Glomerular visceral epithelial cell (primary cell): Measurements from ENCODE around the gene SSBP1.
"Not testable (repeated sequence)": the region's sequence is repeated elsewhere in the genome, so short reads cannot be mapped to it uniquely, and the experiment has no call there.

Experiments used
- DNase-seq: peaks from one replicate; pipeline ENCODE4 v3.0.0-alpha.2; 2016; ENCODE audit errors: extremely low spot score

The SSBP1 gene

GRCh38 chr7:141709318-141709717 lies 28.8 kb upstream of the SSBP1 start:
- no peak for DNase-seq

GRCh38 chr7:141709749-141710148 lies 28.4 kb upstream of the SSBP1 start:
- DNase-seq, result no peak

GRCh38 chr7:141710301-141710700 lies 27.9 kb upstream of the SSBP1 start:
- no peak for DNase-seq

GRCh38 chr7:141712603-141713255 lies 25.4 kb upstream of the SSBP1 start:
- no peak for DNase-seq

- no peak for DNase-seq
These were observed 24.3 kb upstream of the SSBP1 start for GRCh38 chr7:141713890-141714289.

GRCh38 chr7:141714571-141714970 lies 23.6 kb upstream of the SSBP1 start:
- no peak for DNase-seq

GRCh38 chr7:141715018-141715417 lies 23.1 kb upstream of the SSBP1 start:
- no peak for DNase-seq

- DNase-seq, result no peak
These were observed 22.1 kb upstream of the SSBP1 start for GRCh38 chr7:141715794-141716689.

GRCh38 chr7:141717450-141717849 lies 20.7 kb upstream of the SSBP1 start:
- DNase-seq, result no peak

GRCh38 chr7:141722529-141722928 lies 15.6 kb upstream of the SSBP1 start:
- DNase-seq, result no peak

GRCh38 chr7:141729020-141729419 lies 9.1 kb upstream of the SSBP1 start:
- no peak for DNase-seq

- DNase-seq, result no peak
These were observed 6.5 kb upstream of the SSBP1 start for GRCh38 chr7:141731476-141732149.

GRCh38 chr7:141737118-141737835 lies 881 bp upstream of the SSBP1 start:
- peak; percentile 26 for DNase-seq

- DNase-seq, result no peak
These were observed 445 bp downstream of the SSBP1 start for GRCh38 chr7:141738592-141739013.

- no peak for DNase-seq
These were observed 1.1 kb downstream of the SSBP1 start for GRCh38 chr7:141739250-141739649.

- DNase-seq, result no peak
These were observed 4.1 kb downstream of the SSBP1 start for GRCh38 chr7:141742229-141742628.

- no peak for DNase-seq
These were observed 6.0 kb downstream of the SSBP1 start for GRCh38 chr7:141744131-141744530.

GRCh38 chr7:141748396-141748795 lies 10.2 kb downstream of the SSBP1 start:
- peak; percentile 53 for DNase-seq

GRCh38 chr7:141751904-141752303 lies 13.7 kb downstream of the SSBP1 start:
- DNase-seq, result not testable (repeated sequence)

- DNase-seq, result no peak
These were observed 14.5 kb downstream of the SSBP1 start for GRCh38 chr7:141752634-141753033.

- DNase-seq, result peak; percentile 4
These were observed 16.8 kb downstream of the SSBP1 start for GRCh38 chr7:141754939-141755338.

- no peak for DNase-seq
These were observed 25.6 kb downstream of the SSBP1 start, which contains the start of gene TAS2R3 for GRCh38 chr7:141763797-141764196. TSS of gene TAS2R3 (plus strand) at chr7:141764097. CDS start at chr7:141764159, 62 bp downstream.
